T-helper 1 cell (primary cell): ENCODE measurements around the gene HOXD3.
A peak's percentile ranks its signal among the peaks of the same experiment; 100 is the strongest.

ENCODE experiments used
- DNase-seq, 5 donors: peaks; one replicate each; pipeline ENCODE4 v3.0.0-alpha.2; 2012 to 2020

The HOXD3 gene

GRCh38 chr2:176121190-176122051 lies 35.7 kb upstream of the HOXD3 start:
- no peak for DNase-seq

DNA sequence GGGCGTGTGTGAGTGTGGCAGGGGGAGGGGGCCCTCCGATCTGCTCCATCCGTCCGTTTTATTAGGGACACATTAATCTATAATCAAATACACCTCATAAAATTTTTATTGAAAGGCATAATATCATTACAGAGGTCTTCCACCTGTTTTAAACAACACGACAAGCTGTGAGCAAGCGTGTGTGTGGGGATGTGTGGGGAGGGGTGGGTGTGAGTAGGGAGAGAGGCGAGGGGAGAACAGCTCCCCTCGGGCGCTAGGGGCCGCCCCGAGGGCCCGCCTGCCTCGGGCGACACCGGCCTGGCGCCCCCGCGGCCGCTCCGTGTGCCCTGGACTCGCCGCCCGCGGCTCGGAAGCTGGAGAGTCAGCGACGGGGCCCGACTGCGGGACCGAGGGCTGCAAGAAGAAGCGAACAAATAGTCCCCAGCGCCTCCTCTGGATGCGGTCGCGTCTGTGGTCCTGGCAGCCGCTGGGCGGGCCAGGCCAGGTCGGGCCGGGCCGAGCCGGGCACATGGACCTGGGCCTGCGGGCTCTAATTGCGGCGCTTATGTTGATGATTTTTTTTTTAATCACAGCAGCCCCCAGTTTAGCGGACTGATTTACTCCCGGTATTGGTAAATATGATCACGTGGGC lies 34.9 kb upstream of the HOXD3 start:
- no peak for DNase-seq

DNA sequence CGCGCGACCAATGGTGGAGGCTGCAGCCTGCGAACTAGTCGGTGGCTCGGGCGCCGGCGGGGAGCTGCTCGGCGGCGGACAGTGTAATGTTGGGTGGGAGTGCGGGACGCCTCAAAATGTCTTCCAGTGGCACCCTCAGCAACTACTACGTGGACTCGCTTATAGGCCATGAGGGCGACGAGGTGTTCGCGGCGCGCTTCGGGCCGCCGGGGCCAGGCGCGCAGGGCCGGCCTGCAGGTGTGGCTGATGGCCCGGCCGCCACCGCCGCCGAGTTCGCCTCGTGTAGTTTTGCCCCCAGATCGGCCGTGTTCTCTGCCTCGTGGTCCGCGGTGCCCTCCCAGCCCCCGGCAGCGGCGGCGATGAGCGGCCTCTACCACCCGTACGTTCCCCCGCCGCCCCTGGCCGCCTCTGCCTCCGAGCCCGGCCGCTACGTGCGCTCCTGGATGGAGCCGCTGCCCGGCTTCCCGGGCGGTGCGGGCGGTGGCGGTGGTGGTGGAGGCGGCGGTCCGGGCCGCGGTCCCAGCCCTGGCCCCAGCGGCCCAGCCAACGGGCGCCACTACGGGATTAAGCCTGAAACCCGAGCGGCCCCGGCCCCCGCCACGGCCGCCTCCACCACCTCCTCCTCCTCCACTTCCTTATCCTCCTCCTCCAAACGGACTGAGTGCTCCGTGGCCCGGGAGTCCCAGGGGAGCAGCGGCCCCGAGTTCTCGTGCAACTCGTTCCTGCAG lies 34.3 kb upstream of the HOXD3 start, which contains the start of gene HOXD9:
Gene HOXD9 (plus strand): TSS at position 37 of the 728 bp plus-strand sequence. CDS start 50 bp downstream, at position 87.
- DNase-seq, result no peak

- no peak for DNase-seq
Measured at GRCh38 chr2:176123411-176124109, 33.5 kb upstream of the HOXD3 start.

GRCh38 chr2:176124110-176124946 lies 32.8 kb upstream of the HOXD3 start:
- no peak for DNase-seq

GRCh38 chr2:176124947-176125771 lies 31.9 kb upstream of the HOXD3 start:
- no peak for DNase-seq

DNA sequence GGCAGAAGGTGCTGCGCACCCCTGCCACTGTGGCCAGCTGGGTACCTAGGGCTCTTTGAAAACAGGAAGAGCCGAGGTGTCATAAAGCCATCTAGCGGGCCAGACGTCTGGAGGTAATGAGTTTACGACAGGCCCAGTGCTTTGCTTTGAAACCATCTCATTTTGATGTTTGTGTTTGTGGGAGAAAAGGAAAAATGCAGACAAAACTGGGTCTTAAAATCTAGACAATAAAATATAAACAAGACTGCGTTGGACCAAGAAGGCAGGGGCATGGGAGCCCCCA lies 31.4 kb upstream of the HOXD3 start:
- DNase-seq, result no peak

- DNase-seq, result peak in 4 of 5 donors; percentile 32 to 73 (median 50)
Measured at GRCh38 chr2:176126929-176127773, 30.0 kb upstream of the HOXD3 start.

- DNase-seq, result no peak
Measured at GRCh38 chr2:176127774-176128072, 29.4 kb upstream of the HOXD3 start.

DNA sequence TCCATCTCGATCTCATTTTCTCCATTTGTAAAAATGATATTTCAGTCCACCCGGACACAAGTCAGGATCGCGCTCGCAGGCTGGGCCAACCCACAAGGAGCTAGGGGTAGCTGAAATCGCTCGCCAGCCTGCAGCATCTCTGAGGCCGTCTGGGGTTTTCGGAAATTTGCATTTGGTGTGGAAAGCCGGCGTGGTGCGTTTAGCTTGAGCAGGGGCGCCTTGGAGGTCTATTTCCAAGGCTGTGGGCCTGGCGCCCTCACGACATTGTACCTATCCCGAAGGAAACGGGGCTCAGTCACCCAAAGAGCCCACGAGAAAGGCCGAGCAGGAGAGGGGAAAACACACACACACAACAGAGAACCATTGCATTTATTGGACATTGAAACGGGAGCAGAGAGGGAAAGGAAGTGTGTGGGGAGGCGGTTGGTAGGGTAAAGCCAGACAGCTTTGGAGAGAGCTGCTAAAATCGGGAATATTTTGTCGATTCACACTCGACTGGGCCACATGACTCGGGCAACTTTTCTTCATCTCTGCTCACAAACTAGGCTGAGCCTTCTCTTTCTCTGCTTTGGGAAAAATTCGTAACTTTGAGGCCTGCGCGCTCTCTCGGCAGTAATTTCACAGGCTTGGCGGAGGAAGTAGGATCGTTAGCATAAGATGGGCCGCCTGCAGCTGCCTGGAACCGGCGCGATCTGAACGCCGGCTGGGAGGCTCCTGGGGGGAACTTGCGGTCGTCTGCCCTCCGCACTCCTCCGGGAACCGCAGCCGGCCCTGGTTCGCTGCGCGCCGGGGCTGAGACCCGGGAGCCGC lies 28.7 kb upstream of the HOXD3 start:
- no peak for DNase-seq

DNA sequence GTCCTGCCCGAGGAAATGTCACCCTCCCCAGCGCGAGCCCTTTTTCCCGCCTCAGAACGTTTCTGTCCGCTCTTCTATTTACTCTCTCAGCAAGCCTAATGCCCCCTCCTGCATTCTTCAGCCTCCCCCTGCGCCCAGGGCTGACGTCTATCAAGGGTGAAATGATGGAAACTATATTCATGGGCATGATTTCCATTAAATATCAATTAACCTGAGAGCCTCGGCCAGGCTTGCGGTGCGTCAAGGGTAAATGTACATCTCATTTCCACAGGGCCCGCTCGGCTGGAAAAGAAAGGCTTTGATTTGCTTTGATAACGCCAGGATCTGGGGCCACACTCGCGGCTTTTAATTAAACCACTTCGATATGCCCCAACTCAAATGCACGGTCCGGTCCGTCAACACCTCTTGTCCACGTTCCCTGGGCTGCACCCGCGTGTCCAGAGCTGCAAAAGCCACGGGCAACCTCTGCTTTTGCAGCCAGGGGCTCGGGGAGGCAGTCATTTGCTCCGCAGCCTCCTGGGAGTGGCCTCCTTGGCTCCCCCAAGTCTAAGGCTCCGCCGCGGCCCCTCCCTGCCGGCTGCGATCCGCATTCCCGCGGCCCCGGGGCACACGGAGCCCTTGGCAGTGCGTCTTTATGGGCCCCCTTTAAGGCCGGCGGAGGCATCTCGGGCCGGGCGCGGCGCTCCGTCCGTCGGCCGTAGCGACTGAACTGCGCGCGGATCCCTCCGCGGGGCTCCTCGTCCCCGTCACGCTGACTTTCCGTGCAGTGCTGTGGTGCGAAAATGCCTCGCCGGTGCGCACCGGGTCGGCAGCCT lies 27.9 kb upstream of the HOXD3 start, which contains the start of gene HOXD8:
Gene HOXD8 (plus strand): TSS at position 724 of the 815 bp plus-strand sequence. CDS start 662 bp downstream, outside the sequence.
- no peak for DNase-seq

DNA sequence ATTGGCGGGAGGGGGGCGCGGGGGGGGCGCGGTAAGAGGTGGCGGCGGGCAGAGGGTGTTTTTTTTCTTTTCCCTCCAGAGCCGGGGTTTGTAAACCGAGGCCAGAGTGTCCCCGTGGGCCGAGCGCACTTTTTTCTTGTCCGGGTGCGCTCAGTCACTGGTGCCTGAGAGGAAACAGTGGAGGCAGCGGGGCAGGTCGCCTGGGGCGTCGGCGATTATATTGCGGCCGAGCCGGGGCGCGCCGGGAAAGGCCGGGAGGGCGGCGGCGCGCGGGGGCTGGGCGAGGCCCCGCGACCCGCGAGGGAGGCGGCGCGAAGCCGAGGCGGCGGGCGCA lies 27.3 kb upstream of the HOXD3 start:
- no peak for DNase-seq

DNA sequence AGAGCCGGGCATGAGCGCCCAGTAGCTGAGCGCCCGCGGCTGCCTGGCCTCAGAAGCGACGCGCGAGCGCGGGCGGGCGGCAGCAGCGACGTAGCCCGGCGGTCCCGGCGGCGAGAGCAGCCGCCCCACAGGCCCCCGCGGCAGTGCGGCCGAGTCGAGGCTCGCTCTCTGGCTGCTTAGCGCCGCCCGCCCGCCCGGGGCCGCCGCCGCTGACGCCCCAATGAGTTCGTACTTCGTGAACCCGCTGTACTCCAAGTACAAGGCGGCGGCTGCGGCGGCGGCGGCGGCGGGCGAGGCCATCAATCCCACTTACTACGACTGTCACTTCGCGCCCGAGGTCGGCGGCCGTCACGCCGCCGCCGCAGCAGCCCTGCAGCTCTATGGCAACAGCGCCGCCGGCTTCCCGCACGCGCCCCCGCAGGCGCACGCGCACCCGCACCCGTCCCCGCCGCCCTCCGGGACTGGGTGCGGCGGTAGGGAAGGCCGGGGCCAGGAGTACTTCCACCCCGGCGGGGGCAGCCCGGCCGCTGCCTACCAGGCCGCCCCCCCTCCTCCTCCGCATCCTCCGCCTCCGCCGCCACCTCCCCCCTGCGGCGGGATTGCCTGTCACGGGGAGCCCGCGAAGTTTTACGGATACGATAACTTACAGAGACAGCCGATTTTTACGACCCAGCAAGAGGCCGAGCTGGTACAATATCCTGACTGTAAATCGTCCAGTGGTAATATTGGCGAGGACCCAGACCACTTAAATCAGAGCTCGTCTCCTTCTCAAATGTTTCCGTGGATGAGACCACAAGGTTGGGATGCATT lies 26.8 kb upstream of the HOXD3 start:
- no peak for DNase-seq

DNA sequence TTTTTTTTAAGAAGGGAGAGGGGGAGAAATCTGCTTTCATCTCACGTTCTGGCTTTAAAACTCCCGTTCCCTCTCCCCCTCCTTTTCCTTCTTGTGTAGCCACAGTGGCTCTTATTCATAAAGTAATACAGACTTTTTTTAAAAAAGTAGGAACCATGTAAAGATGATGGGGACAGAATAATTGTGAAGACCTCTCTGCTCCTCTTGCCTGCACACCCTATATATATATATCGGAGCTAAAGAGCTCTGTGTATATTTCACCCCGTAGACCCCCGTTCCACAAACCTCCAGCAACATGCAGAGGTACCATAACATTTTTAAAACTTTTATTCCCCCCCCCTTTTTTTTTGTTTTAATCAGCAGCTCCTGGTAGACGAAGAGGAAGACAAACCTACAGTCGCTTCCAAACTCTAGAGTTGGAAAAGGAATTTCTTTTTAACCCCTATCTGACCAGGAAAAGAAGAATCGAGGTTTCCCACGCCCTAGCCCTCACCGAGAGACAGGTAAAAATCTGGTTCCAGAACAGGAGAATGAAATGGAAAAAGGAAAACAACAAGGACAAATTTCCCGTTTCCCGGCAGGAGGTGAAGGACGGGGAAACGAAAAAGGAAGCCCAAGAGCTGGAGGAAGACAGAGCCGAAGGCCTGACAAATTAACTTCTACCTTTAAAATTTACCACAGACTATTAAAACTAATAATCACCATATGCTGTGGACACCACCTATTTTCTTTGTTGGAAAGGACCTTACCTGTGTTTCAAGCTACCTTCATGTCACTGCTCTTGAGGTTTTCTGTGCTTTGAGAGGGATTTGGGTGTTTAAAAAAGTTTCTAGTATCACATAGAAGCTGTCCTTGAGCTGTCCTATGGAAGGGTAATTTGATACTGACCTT lies 25.9 kb upstream of the HOXD3 start:
- no peak for DNase-seq

GRCh38 chr2:176131848-176132158 lies 25.3 kb upstream of the HOXD3 start:
- DNase-seq, result no peak
